ENCODE measurements around the gene CD34.

DNA sequence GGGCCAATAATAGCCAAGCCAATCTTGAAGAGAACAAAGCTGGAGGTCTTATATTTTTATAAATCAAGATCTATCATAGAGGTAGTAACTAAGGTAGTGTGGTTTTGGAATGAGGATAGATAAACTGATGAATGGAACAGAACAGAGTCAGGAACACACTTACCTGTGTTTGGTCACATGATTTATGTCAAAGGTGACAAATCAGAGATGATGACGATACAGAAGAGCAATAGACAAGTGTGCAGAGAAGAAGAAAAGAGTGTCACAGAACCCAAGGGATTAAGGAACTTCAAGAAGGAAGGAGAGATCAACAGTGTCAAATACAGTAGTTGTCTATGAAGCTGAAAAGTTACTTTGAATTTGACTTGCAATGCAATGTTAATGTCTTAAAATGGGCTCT, 16.1 kb upstream of the CD34 start:
- TF ChIP-seq, protein P1, sequence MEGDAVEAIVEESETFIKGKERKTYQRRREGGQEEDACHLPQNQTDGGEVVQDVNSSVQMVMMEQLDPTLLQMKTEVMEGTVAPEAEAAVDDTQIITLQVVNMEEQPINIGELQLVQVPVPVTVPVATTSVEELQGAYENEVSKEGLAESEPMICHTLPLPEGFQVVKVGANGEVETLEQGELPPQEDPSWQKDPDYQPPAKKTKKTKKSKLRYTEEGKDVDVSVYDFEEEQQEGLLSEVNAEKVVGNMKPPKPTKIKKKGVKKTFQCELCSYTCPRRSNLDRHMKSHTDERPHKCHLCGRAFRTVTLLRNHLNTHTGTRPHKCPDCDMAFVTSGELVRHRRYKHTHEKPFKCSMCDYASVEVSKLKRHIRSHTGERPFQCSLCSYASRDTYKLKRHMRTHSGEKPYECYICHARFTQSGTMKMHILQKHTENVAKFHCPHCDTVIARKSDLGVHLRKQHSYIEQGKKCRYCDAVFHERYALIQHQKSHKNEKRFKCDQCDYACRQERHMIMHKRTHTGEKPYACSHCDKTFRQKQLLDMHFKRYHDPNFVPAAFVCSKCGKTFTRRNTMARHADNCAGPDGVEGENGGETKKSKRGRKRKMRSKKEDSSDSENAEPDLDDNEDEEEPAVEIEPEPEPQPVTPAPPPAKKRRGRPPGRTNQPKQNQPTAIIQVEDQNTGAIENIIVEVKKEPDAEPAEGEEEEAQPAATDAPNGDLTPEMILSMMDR (IDR thresholded peaks at IDR 0.05) = no peak
- TF ChIP-seq POLR2AphosphoS5 (IDR thresholded peaks at IDR 0.05) (no peak), POLR2A (IDR thresholded peaks at IDR 0.05) (no peak)
